Adipose tissue (tissue), 3 donors: ENCODE measurements around the gene GALNS. TPM values are rescaled to one million over a fixed set of nuclear protein-coding genes. Genes with fewer than 3 reads are reported as not detected.

Experiments
- H3K27ac ChIP-seq: one replicate; pipeline ENCODE4 v1.5.1; 2013; ENCODE audit warnings: low read depth, low read length
- WGBS, 3 donors: extraction: QIAGEN DNeasy Blood & Tissue Kit; methylation state at CpG; one replicate each; pipeline ENCODE4 v1.1.7; 2013; 5-methylcytosine and 5-hydroxymethylcytosine counted together
- polyA plus RNA-seq, 3 donors: library from polyadenylated mRNA; stranded (reverse); fragments of 200-250 nt; gene quantifications; one replicate each; pipeline ENCODE4 v1.2.3, GENCODE V29; 2013
- donor health status: healthy with polysubstance abuse.
- donor health status: Bipolar disorder and iron deficiency.
- donor health status: healthy.

Gene GALNS
- polyA plus RNA-seq, 3 donors: 6.3 to 23.8 (median 18.9) TPM

DNA sequence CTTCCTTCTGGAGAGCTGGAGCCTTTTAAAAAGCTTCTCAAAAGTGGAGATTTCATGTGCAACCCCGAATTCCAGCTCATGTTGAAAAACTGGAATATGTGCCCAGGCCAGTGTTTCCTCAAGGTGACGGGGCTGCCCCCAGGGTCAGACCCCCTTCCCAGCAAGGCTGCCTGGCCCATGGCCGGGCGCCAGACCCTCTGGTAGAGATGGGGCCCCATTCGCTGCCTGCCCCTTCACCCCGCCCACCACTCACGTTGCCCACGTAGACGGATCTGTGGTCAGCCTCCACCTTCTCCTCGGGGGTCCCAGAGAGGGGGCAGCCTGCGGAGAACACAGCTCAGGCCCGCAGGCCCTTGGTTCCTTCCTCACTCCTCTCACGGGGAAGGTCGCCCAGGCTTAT lies 8.6 kb upstream of the GALNS start:
- WGBS, 3 donors: 78 to 80% (median 79%) methylated on average over 14 of the region's 14 CpGs
- H3K27ac ChIP-seq: no peak overlapping the region

DNA sequence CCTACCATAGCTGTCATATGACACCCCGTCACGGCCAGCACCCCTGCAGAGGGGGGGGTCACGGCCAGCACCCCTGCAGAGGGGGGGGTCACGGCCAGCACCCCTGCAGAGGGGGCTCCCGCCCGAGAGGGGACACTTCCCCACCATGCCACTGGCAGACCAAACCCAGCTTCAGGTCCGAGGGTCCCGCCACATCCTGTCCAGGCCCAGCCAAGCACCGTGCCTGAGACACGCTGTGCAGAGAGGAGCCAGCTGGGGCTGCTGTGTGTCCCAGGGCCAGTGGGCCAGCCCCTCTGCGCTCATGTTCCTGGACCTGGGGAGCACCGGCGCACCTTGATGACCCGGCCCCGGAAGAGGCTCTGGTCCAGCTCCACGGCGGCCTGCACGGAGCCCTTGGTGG lies 7.8 kb upstream of the GALNS start:
- WGBS, 3 donors: 81 to 83% (median 81%) methylated on average over 17 to 18 of the region's 18 CpGs
- no peak overlapping the region for H3K27ac ChIP-seq

DNA sequence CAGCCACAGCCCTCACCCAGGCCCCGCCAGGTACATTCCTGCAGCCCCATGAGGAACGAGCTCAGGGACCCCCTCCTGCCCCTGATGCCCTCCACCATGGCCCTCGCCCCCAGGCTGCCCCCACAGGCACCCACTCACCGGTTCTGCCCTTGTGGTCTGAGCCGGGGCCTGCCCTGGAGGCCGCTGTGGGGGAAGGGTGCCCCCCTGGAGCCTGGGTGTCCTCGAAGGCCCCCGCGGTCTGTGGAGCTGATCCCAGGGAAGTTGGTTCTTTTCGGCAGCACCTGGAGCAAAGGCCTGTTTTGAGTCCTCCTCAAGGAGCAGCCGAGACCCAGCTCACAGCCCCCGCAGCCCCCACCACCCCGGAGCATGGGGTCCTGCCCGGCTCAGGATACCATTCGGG lies 7.4 kb upstream of the GALNS start:
- no peak overlapping the region for H3K27ac ChIP-seq
- WGBS, 3 donors: 77 to 86% (median 81%) methylated on average over 11 to 15 of the region's 15 CpGs

DNA sequence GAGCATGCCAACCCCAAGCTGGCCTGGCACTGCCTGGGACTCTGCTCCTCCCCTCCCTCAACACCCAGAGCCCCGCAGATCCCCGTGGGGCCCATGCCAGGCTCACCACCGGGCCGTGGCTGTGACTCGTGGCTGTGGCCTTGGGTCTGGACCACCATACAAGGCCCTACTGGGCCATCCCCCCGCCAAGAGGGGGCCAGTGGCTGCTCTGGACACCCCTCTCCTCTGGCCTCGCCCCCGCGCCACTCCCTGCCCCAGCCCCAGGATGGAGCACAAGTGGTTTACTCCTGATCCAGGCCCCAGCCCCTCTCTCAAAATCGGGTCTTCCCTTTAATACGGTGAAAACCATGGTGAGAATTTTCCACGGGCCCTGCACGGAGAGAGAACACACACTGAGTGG lies 6.7 kb upstream of the GALNS start:
- WGBS, 3 donors: 78 to 89% (median 87%) methylated on average over 13 of the region's 13 CpGs
- H3K27ac ChIP-seq: no peak overlapping the region

DNA sequence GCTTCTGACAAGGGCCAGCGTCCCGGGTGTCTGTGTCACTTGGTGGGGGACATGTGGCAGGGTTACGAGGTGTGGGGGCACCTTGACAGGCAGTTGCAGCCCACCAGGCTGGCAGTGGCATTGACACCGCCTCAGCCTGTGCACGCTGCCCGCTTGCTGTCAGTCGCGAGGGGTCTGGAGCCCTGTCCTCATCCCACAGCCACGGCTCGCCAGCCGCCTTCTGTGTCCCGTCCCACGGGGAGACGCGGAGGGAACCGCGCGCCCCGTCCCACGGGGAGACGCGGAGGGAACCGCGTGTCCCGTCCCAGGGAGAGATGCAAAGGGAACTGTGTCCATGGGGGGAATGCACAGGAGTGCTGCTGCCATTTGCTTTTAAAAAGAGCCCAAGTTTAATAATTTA lies 6.2 kb upstream of the GALNS start:
- H3K27ac ChIP-seq: no peak overlapping the region
- WGBS, 3 donors: 88 to 92% (median 88%) methylated on average over 21 to 25 of the region's 25 CpGs

DNA sequence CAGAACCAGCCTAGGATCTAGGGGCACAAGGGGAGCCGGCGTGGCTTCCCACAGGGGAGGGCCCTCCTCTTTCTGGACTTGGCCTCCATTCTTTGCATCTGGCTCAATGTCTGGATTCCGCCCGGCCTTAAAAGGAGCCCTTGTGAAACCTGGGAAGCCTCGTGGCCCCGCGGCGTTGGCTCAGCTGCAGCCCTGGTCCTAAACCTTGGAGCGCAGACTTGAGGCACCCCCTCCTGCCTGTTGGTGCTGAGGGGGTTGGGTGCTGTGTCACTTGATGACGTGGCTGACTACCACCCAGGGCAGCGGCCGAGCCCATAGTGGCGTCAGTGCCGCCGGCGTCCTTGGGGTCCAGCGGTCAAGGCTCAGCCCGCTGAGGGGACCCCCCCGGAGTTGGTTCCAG lies 4.6 kb upstream of the GALNS start:
- 90 to 96% (median 95%) methylated on average over 19 of the region's 19 CpGs for WGBS, 3 donors
- H3K27ac ChIP-seq: no peak overlapping the region

DNA sequence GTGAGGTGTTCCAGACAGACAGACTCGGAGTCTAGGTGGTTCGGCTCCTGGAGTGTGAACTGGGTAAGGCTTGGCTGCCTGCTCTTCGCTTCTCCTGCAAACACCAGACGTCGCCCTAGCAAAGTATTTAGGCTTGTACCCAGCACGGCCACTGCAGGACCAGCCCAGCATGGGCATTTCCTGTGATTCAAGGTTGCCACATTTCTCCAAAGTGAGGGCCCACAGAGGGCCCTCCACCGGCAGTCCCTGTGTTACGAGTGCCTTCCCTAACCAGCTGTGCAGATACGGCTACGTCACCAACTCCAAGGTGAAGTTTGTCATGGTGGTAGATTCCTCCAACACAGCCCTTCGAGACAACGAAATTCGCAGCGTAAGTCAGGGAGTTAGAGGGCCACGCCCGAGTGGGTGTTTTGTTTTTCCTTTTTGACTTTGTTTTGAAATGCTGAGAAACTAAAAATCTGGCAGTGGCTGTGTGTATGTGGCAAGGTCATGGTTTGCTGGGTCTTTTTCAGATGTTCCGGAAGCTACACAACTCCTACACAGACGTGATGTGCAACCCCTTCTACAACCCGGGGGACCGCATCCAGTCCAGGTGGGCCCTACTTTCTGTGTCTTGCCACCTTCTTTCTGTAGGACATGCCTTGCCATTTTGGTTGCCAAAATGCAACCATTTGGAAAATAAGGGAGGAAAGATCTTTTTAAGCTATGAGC lies 2.8 kb upstream of the GALNS start:
- 81 to 92% (median 84%) methylated on average over 20 of the region's 20 CpGs for WGBS, 3 donors

DNA sequence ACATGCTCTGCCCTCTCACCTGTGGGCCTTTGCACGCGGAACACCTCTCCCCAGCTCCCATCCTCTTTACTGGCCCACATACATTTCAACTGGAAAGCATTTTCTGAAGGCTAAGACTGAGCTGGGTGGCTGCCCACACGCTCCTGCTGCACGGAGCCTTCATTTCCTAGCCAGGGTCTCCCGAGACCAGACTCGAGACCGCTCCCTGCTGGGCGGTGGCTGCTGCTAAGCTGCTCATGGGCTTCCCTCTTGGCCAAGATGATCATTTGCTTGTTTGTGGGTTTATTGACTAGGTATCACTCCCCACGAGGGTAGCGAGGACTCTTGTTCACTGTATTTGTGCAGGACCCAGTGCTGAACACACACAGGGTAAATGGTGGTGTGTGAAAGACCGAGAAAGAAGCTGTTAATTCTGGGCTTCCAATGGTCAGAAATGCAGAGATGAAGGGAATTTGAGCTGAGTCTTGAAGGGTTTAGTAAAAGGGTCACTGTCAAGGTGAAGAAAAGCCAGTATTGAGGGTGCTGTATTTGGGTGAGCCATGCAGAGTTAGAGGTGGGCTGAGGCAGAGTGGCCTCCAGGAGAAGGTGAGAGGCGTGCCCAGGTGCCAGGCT lies 1.1 kb upstream of the GALNS start:
- 13 to 15% (median 14%) methylated on average over 12 of the region's 12 CpGs for WGBS, 3 donors
- H3K27ac ChIP-seq: no peak overlapping the region

More for the DNA sequence above, 2.8 kb upstream of the GALNS start:
- H3K27ac ChIP-seq: no peak overlapping the region

DNA sequence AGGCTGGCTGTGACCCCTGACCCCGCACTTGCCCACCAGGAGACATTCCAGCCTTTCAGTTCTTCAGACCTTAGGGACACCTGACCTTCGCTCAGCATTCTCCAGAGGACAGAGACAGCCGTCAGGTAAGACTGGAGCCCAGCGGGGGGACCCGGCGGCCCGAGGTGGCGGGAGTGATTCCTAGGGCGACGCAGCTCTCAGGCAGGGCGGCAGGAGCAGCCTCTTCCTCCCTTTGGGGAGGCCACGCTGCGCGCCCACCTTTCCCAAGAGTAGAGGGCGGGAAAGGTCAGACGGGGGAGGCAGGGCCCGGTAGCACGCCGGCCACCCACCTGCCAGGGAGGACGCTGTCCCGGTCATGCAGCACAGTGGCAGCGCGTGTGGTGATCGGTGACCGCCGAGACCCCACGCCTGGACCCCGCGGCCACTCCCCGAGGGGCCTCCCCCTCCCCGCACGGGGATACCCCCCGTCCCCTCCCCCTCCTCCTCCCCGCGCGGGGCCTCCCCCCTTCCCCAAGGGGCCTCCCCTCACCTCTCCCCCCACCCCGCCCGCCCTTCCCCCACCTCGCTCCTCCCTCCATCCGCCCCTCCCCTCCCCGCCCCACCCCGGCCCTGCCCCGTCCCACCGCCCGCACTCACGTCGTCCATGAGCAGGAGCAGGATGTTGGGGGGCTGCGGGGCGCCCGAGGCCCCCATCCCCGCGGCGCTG lies 472 bp downstream of the GALNS start:
- H3K27ac ChIP-seq: no peak overlapping the region
- 16 to 27% (median 19%) methylated on average over 18 to 50 of the region's 53 CpGs for WGBS, 3 donors

DNA sequence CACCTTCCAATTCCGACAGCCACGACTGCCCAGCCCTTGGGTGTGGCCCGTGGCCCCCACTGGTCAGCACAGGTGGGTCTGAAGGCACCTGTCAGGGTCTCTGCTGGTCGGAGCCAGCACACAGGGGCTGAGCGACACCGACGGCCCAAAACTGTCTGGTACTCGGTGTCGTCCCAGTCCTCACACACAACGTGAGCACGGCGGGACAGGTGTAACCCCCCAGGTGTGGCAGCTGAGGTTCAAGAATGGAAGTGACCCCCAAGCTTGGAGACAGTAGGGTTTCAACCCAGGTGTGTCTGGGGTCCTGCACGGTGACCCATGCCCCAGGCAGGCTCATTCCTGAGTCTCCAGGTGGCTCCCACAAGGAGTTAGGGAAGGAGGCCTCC lies 1.0 kb downstream of the GALNS start:
- WGBS, 3 donors: 81 to 88% (median 84%) methylated on average over 13 of the region's 13 CpGs
- no peak overlapping the region for H3K27ac ChIP-seq

DNA sequence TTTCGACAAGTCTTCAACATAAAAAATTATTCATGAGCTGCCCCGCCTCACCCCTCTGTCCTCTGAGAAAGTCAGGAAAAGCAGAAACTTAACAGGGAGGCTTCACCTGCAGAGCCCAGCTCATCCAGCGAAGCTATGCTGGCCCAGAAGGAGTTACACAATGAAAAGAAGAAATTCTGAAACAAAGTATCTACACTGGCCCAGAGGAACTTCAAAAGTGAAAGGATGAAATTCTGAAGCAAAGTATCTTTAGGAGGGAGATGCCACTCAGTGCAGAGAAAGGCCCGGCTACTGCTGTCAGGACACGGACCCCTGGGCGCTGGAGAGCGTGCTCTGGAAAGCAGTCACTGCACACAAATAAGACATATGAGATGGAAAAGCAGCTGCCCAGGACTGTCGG lies 1.6 kb downstream of the GALNS start:
- WGBS, 3 donors: 77 to 90% (median 82%) methylated on average over 8 of the region's 8 CpGs
- H3K27ac ChIP-seq: no peak overlapping the region

DNA sequence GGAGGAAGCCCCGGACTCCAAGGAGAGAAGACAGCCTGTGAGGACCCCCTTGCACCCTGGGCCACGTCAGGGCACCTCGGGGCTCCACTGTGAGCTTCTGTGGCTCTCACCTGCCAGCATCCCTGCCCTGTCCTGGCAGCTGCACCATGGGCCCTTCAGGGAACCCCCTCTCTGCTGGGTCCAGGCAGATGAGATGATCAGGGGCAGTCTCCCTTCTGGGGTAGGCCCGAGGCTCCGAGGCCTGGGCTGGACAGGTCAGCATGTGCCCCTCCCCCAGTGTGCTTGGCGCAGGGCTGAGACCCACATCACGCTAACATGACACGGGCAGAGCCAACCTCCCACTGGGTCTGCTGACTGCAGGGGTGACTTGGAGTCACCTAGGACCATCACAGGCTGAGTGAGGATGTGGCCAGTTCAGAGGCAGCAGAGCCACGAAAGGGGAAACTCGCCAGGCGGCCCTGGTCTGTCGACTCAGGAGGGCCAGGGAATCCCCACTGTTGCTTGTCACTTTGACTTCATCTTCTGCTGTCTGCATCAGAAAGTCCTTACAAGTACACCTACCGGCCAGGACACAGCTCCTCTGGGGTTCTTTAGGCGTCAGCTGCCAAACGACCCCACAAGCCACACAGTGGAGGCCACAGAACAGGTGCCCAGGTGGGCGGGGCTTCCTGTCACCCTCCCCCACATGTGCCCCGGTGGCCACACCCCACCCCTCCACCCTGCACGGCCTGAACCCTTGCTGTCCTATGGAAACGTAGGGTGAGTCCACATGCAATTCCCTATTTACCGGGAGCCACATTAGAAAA lies 2.2 kb downstream of the GALNS start:
- H3K27ac ChIP-seq: no peak overlapping the region

DNA sequence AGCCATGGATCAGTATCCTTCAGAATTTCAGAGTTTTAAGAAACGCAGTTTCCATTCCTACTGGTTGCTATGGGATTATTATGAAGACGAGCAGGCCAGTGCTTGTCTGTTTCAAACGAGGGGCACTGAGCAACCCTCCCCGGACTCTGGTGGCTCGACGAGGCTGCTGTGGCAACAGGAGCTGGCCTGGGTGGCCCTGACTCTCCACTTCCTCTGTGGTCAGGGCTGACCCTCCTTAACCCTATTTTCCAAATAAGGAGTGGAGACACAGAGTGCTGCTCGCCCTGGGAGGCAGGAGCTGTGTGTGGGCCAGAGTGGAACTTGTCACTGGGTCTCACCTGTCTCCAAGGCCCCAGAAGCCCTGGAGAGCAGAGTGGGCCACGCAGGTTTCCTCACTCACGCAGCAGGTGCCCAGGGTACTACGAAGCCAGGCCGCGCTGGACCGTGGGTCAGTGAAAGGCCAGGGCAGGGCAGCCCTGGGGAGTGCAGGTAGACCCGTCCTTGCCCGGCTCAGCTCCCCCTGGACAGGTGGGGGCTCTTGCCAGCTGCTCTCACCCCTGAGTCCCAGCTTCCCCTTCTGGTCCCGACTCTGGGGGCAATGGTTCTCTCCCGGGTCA lies 3.3 kb downstream of the GALNS start:
- 65 to 88% (median 65%) methylated on average over 17 of the region's 17 CpGs for WGBS, 3 donors
- no peak overlapping the region for H3K27ac ChIP-seq

More for the DNA sequence above, 2.2 kb downstream of the GALNS start:
- WGBS, 3 donors: 58 to 72% (median 62%) methylated on average over 19 to 20 of the region's 20 CpGs

DNA sequence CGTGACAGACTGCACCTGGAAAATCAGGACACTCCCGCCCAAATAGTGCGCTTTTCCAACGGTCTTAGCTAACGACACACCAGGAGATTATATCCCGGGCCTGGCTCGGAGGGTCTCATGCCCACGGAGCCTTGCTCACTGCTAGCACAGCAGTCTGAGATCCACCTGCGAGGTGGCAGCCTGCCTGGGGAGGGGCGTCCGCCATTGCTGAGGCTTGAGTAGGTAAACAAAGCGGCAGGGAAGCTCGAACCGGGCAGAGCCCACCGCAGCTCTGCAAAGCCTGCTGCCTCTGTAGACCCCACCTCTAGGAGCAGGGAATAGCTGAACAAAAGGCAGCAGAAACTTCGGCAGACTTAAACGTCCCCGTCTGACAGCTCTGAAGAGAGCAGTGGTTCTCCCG lies 5.1 kb downstream of the GALNS start:
- H3K27ac ChIP-seq: no peak overlapping the region
- 91 to 96% (median 91%) methylated on average over 19 of the region's 19 CpGs for WGBS, 3 donors

DNA sequence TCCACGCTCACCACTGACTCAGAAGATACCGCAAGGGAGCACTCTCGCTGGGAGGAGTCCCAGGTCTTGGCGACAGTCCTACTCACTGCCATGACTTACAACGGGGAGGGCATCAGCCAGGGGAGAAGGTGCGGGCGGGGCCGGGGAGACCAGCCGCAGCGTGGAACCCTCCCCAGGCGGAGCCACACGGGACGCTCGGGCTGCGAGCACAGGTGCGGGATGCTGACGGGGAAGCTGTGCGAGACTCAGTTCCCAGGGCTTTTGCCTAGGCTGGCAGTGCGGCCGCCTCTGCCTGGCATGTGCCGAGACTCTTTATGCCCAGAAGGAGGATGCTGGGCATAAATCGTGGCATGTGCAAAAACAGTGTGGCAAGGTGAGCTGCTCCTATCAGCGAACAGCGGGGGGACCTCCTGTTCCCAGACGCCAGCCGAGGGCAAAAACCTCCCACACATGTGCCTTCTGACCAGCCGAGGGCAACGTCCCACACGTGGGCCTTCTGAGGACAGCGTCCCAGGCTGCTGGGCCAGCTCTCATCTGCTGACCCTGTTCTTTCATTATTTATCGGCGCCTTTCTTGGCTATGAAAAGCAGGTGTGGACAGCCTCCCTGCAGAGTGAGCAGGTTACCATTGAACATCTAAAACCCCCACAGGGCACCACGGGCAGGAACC lies 6.1 kb downstream of the GALNS start:
- WGBS, 3 donors: 91 to 96% (median 95%) methylated on average over 33 of the region's 33 CpGs
- no peak overlapping the region for H3K27ac ChIP-seq

DNA sequence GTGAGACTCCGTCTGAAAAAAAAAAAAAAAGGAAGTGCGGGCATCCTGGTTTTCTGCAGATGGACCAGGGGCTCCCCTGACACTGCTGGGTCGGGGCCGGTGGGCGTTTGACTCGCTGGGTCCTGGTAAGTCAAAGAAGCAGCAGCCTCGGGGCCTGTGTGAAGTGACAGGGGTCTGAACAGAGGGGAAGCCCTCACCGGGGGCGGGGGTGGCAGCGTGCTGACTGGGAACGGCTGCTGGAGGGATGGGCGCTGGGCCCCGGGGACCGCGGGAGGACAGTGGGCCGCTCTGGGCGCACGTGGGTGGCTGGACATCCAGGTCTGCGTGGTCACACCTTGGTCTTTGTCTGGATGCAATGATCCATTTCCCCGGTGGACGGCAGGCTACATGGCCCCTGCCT lies 8.2 kb downstream of the GALNS start:
- WGBS, 3 donors: 87 to 91% (median 89%) methylated on average over 19 to 21 of the region's 21 CpGs
- no peak overlapping the region for H3K27ac ChIP-seq

DNA sequence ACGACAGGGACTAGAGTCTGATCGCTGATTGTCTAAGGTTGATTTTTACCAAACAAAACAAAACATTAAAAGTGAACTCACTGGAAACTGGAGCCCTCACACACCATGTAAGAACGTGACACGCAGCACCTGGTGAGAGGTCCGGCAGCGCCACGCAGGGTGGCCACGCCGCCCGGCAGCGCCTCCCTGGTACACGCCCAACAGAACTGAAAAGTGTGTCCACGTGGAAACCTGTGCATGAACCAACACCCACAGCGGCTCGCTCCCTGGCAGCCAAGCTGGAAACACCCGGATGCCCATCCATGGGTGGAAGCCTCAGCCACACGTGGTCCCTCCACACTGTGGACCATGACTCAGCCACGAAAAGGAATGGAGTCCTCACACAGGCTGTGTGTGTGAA lies 9.1 kb downstream of the GALNS start:
- WGBS, 3 donors: 88 to 96% (median 95%) methylated on average over 18 of the region's 18 CpGs
- H3K27ac ChIP-seq: no peak overlapping the region

DNA sequence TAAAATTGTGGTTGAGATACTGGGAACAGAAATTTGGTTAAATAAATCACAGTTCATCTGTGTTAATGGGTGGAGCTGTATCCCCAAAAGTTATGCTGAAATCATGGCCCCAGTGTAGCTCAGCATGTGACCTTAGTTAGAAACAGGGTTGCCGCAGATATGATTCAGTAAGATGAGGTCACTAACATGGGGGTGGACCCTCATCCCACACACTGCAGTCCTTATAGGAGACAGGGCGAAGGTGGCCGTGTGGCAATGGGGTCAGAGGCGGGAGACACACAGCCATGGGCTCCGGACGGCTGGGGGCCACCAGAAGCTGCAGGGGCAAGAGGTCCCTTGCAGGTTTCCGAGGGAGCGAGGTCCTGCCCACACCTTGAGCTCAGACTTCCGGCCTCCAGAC lies 10.7 kb downstream of the GALNS start:
- 90 to 98% (median 91%) methylated on average over 9 of the region's 9 CpGs for WGBS, 3 donors
- H3K27ac ChIP-seq: no peak overlapping the region
